Measurements from ENCODE around the gene GGNBP2. TPM values are rescaled to one million over a fixed set of nuclear protein-coding genes. Genes with fewer than 3 reads are reported as not detected.

GGNBP2 gene
- total RNA-seq, 1 experiment from 2014 or later, result 42.8 TPM

- in situ Hi-C loops (cut with HindIII; ENCODE audit: low pct_unique_long_range_greater_than_20kb, low sequenced_read_pairs), result no loop called here
- no peak for DNase-seq (ENCODE audit: low read depth, low spot score)
Observed at GRCh38 chr17:36542755-36543154, 2.0 kb upstream of the GGNBP2 start.

GRCh38 chr17:36544044-36544306 is 744 bp upstream of the GGNBP2 start:
- DNase-seq (ENCODE audit: low read depth, low spot score), result peak; percentile 63
- in situ Hi-C loops (cut with HindIII; ENCODE audit: low pct_unique_long_range_greater_than_20kb, low sequenced_read_pairs), result no loop called here

- no peak for DNase-seq (ENCODE audit: low read depth, low spot score)
- in situ Hi-C loops (cut with HindIII; ENCODE audit: low pct_unique_long_range_greater_than_20kb, low sequenced_read_pairs), result no loop called here
Observed at GRCh38 chr17:36545077-36545464, 352 bp downstream of the GGNBP2 start.

GRCh38 chr17:36545465-36546417 is 1.0 kb downstream of the GGNBP2 start:
- in situ Hi-C loops (cut with HindIII; ENCODE audit: low pct_unique_long_range_greater_than_20kb, low sequenced_read_pairs), result no loop called here
- peak; percentile 96 for DNase-seq (ENCODE audit: low read depth, low spot score)

GRCh38 chr17:36546418-36547093 is 1.8 kb downstream of the GGNBP2 start:
- DNase-seq (ENCODE audit: low read depth, low spot score), result no peak
- in situ Hi-C loops (cut with HindIII; ENCODE audit: low pct_unique_long_range_greater_than_20kb, low sequenced_read_pairs), result no loop called here

GRCh38 chr17:36547776-36548175 is 3.1 kb downstream of the GGNBP2 start:
- in situ Hi-C loops (cut with HindIII; ENCODE audit: low pct_unique_long_range_greater_than_20kb, low sequenced_read_pairs), result no loop called here
- DNase-seq (ENCODE audit: low read depth, low spot score), result no peak

- in situ Hi-C loops (cut with HindIII; ENCODE audit: low pct_unique_long_range_greater_than_20kb, low sequenced_read_pairs), result no loop called here
Observed at GRCh38 chr17:36550491-36551417, 6.0 kb downstream of the GGNBP2 start.

GRCh38 chr17:36553459-36553858 is 8.7 kb downstream of the GGNBP2 start:
- in situ Hi-C loops (cut with HindIII; ENCODE audit: low pct_unique_long_range_greater_than_20kb, low sequenced_read_pairs), result no loop called here
- no peak for DNase-seq (ENCODE audit: low read depth, low spot score)

More at GRCh38 chr17:36550491-36551417, 6.0 kb downstream of the GGNBP2 start:
- no peak for DNase-seq (ENCODE audit: low read depth, low spot score)

GRCh38 chr17:36566081-36566480 is 21.4 kb downstream of the GGNBP2 start:
- in situ Hi-C loops (cut with HindIII; ENCODE audit: low pct_unique_long_range_greater_than_20kb, low sequenced_read_pairs), result no loop called here
- DNase-seq (ENCODE audit: low read depth, low spot score), result no peak

GRCh38 chr17:36575028-36575427 is 30.3 kb downstream of the GGNBP2 start:
- no peak for DNase-seq (ENCODE audit: low read depth, low spot score)
- in situ Hi-C loops (cut with HindIII; ENCODE audit: low pct_unique_long_range_greater_than_20kb, low sequenced_read_pairs), result no loop called here

GRCh38 chr17:36576793-36577192 is 32.1 kb downstream of the GGNBP2 start:
- in situ Hi-C loops (cut with HindIII; ENCODE audit: low pct_unique_long_range_greater_than_20kb, low sequenced_read_pairs), result no loop called here
- peak; percentile 15 for DNase-seq (ENCODE audit: low read depth, low spot score)

GRCh38 chr17:36578671-36579070 is 34.0 kb downstream of the GGNBP2 start:
- in situ Hi-C loops (cut with HindIII; ENCODE audit: low pct_unique_long_range_greater_than_20kb, low sequenced_read_pairs), result no loop called here
- DNase-seq (ENCODE audit: low read depth, low spot score), result peak; percentile 89

- in situ Hi-C loops (cut with HindIII; ENCODE audit: low pct_unique_long_range_greater_than_20kb, low sequenced_read_pairs), result no loop called here
Observed at GRCh38 chr17:36583787-36584186, 39.1 kb downstream of the GGNBP2 start.

GRCh38 chr17:36586138-36586537 is 41.4 kb downstream of the GGNBP2 start:
- no peak for DNase-seq (ENCODE audit: low read depth, low spot score)
- in situ Hi-C loops (cut with HindIII; ENCODE audit: low pct_unique_long_range_greater_than_20kb, low sequenced_read_pairs), result no loop called here

More at GRCh38 chr17:36583787-36584186, 39.1 kb downstream of the GGNBP2 start:
- no peak for DNase-seq (ENCODE audit: low read depth, low spot score)

- in situ Hi-C loops (cut with HindIII; ENCODE audit: low pct_unique_long_range_greater_than_20kb, low sequenced_read_pairs), result no loop called here
- DNase-seq (ENCODE audit: low read depth, low spot score), result no peak
Observed at GRCh38 chr17:36590082-36590481, 45.4 kb downstream of the GGNBP2 start.

- in situ Hi-C loops (cut with HindIII; ENCODE audit: low pct_unique_long_range_greater_than_20kb, low sequenced_read_pairs), result no loop called here
Observed at GRCh38 chr17:36591434-36592315, 47.0 kb downstream of the GGNBP2 start, which contains the start of gene DHRS11. TSS of gene DHRS11 (plus strand) at chr17:36591879. CDS start at chr17:36592010, 131 bp downstream.

GRCh38 chr17:36592316-36592715 is 47.6 kb downstream of the GGNBP2 start:
- peak; percentile 59 for DNase-seq (ENCODE audit: low read depth, low spot score)
- in situ Hi-C loops (cut with HindIII; ENCODE audit: low pct_unique_long_range_greater_than_20kb, low sequenced_read_pairs), result no loop called here

More at GRCh38 chr17:36591434-36592315, 47.0 kb downstream of the GGNBP2 start, which contains the start of gene DHRS11:
- DNase-seq (ENCODE audit: low read depth, low spot score), result peak; percentile 74
